K562 (cell line): ENCODE data around the gene DPEP1. TPM values are rescaled to one million over a fixed set of nuclear protein-coding genes. Genes with fewer than 3 reads are reported as not detected.

Experiments
- HMGN3 ChIP-seq: IDR thresholded peaks from 2 replicates; pipeline ENCODE4 v1.6.1; 2011; ENCODE audit warnings: borderline replicate concordance, low read depth, mild to moderate bottlenecking, mixed read lengths, low read length; ENCODE audit not compliant: insufficient read length; ENCODE audit errors: extremely low read depth
- ZNF77 ChIP-seq: fragments of 250-450 bp; sonication (Bioruptor Pico); IDR thresholded peaks from 2 replicates; pipeline ENCODE4 v1.5.0; 2020
- polyA plus RNA-seq, 8 experiments: library from polyadenylated mRNA; depleted of rRNA in 4 of 8; stranded (reverse) in 5 of 8; unstranded in 3 of 8; fragments of >200 nt; fragmentation: Nextera tagmentation in 2 of 8; fragmentation: Illumina TruSeq in 1 of 8; extraction: Ambion mirVana in 2 of 8; extraction: Trizol in 1 of 8; gene quantifications; 2 replicates each; pipeline versions ENCODE4 v1.2.1 to v1.2.3, GENCODE V29; 2011 to 2014; ENCODE audit warnings: inconsistent platforms in 1 of 8, missing spikeins in 1 of 8
- total RNA-seq, 7 experiments: library from RNA; depleted of rRNA in 6 of 7; stranded (reverse); fragments of >200 nt in 6 of 7; fragmentation: Illumina TruSeq in 2 of 7; extraction: Trizol in 2 of 7; gene quantifications; 2 replicates each; pipeline versions ENCODE4 v1.2.1 to v1.2.3, GENCODE V29; 2011 to 2021; ENCODE audit warnings: low replicate concordance in 1 of 7
- TF ChIP-seq, protein P1 (sequence below), 2 experiments: fragments of 450-650 bp; IDR thresholded peaks; 2 replicates each; pipeline ENCODE4 v1.6.1; 2016; ENCODE audit warnings: mild to moderate bottlenecking in 2 of 2, borderline replicate concordance in 1 of 2, low read depth in 1 of 2, moderate library complexity in 1 of 2
- TF ChIP-seq, protein P2 (sequence below): fragments of 450-650 bp; IDR thresholded peaks from 2 replicates; pipeline ENCODE4 v1.6.1; 2016; ENCODE audit warnings: mild to moderate bottlenecking, moderate library complexity

The DPEP1 gene
- total and polyA plus RNA-seq, 9 of the 15 experiments (the other 6 are each of a cell fraction or from before 2014, with no cell fraction given): 0.14 to 0.31 (median 0.20) TPM; not detected in 6

DNA sequence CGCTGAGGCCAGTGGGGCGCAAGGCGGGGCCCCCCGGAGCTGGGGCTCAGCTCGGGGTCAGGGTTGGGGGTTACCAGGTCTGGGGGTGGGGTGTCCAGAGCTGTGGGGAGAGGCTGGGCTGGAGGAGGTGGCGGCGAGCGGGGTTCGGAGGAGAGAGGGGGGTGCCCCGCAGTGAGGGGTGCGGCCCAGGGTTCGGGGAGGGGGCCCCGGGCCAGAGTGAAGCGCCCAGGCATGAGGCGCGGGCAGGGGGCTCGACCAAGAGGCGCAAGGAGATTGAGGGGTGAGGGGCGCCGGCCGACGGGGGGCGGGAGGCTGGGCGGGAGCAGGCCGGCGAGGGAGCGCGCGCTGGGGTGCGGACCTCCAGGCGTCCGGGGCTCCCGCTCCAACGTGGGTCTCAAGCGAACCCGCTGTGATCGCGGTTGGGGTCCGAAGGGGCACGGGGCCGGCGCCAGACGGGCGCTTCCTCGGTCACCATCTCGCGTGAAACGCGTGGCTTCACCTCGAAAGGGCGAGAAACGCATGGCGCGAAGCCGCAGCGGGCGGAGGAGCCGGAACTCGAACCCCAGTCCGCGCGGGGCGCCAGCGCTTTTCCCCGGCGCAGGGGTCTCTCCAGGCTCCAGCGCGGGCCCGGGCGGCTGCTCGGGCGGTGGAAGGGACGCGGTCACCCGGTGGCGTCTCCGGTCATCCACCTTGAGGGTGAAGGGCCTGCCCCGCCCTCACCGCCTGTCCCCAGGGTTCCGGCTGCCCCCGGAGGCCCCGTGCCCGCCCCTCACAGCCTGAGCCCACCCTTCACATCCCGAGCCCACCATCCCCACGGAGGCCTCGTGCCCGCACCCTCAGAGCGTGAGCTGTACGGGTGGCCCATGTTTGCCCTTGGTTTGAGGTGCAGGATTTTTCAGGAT, 37.0 kb upstream of the DPEP1 start (continued):
- TF ChIP-seq, protein P1, sequence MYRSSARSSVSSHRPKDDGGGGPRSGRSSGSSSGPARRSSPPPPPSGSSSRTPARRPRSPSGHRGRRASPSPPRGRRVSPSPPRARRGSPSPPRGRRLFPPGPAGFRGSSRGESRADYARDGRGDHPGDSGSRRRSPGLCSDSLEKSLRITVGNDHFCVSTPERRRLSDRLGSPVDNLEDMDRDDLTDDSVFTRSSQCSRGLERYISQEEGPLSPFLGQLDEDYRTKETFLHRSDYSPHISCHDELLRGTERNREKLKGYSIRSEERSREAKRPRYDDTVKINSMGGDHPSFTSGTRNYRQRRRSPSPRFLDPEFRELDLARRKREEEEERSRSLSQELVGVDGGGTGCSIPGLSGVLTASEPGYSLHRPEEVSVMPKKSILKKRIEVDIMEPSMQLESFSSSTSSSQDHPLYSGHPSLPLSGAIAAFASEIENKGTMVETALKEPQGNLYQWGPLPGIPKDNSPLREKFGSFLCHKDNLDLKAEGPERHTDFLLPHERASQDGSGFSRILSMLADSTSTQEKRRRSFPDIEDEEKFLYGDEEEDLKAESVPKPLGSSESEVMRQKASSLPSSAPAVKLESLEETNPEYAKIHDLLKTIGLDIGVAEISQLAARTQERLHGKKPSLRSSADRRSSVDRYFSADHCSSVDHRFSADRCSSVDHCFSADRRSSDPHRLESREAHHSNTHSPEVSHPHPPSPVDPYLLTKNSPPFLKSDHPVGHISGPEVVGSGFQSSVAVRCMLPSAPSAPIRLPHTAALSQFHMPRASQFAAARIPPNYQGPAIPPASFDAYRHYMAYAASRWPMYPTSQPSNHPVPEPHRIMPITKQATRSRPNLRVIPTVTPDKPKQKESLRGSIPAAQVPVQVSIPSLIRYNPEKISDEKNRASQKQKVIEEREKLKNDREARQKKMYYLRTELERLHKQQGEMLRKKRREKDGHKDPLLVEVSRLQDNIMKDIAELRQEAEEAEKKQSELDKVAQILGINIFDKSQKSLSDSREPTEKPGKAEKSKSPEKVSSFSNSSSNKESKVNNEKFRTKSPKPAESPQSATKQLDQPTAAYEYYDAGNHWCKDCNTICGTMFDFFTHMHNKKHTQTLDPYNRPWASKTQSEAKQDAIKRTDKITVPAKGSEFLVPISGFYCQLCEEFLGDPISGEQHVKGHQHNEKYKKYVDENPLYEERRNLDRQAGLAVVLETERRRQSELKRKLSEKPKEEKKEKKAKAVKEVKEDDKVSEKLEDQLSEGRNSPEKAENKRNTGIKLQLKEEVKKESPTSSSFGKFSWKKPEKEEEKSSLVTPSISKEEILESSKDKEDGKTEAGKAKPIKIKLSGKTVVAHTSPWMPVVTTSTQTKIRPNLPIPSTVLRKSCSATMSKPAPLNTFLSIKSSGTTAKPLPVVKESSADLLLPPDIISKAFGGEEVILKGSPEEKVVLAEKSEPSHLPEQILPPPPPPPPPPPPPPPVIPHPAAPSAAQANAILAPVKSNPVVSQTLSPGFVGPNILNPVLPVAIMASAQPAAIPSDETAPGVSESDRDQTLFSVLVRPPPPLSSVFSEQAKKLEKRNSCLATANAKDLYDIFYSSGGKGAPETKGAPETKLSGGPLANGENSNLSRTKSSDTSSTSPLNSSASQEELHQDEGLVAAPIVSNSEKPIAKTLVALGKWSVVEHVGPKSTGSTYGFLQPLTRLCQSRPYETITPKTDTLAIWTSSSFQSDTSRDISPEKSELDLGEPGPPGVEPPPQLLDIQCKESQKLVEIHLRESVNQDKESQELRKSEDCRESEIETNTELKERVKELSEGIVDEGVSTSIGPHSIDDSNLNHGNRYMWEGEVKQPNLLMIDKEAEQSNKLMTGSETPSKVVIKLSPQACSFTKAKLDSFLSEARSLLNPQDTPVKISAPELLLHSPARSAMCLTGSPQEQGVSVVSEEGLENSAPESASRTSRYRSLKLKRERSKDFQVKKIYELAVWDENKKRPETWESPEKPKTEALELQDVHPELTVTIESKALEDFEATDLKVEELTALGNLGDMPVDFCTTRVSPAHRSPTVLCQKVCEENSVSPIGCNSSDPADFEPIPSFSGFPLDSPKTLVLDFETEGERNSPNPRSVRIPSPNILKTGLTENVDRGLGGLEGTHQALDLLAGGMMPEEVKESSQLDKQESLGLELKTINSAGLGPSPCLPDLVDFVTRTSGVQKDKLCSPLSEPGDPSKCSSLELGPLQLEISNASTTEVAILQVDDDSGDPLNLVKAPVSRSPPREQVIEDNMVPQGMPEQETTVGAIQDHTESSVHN (IDR thresholded peaks at IDR 0.05; ENCODE audit: borderline replicate concordance in 1 of 2, low read depth in 1 of 2): no peak
- TF ChIP-seq HMGN3: peak; percentile 49
- no peak for TF ChIP-seq ZNF77
- TF ChIP-seq, protein P2, sequence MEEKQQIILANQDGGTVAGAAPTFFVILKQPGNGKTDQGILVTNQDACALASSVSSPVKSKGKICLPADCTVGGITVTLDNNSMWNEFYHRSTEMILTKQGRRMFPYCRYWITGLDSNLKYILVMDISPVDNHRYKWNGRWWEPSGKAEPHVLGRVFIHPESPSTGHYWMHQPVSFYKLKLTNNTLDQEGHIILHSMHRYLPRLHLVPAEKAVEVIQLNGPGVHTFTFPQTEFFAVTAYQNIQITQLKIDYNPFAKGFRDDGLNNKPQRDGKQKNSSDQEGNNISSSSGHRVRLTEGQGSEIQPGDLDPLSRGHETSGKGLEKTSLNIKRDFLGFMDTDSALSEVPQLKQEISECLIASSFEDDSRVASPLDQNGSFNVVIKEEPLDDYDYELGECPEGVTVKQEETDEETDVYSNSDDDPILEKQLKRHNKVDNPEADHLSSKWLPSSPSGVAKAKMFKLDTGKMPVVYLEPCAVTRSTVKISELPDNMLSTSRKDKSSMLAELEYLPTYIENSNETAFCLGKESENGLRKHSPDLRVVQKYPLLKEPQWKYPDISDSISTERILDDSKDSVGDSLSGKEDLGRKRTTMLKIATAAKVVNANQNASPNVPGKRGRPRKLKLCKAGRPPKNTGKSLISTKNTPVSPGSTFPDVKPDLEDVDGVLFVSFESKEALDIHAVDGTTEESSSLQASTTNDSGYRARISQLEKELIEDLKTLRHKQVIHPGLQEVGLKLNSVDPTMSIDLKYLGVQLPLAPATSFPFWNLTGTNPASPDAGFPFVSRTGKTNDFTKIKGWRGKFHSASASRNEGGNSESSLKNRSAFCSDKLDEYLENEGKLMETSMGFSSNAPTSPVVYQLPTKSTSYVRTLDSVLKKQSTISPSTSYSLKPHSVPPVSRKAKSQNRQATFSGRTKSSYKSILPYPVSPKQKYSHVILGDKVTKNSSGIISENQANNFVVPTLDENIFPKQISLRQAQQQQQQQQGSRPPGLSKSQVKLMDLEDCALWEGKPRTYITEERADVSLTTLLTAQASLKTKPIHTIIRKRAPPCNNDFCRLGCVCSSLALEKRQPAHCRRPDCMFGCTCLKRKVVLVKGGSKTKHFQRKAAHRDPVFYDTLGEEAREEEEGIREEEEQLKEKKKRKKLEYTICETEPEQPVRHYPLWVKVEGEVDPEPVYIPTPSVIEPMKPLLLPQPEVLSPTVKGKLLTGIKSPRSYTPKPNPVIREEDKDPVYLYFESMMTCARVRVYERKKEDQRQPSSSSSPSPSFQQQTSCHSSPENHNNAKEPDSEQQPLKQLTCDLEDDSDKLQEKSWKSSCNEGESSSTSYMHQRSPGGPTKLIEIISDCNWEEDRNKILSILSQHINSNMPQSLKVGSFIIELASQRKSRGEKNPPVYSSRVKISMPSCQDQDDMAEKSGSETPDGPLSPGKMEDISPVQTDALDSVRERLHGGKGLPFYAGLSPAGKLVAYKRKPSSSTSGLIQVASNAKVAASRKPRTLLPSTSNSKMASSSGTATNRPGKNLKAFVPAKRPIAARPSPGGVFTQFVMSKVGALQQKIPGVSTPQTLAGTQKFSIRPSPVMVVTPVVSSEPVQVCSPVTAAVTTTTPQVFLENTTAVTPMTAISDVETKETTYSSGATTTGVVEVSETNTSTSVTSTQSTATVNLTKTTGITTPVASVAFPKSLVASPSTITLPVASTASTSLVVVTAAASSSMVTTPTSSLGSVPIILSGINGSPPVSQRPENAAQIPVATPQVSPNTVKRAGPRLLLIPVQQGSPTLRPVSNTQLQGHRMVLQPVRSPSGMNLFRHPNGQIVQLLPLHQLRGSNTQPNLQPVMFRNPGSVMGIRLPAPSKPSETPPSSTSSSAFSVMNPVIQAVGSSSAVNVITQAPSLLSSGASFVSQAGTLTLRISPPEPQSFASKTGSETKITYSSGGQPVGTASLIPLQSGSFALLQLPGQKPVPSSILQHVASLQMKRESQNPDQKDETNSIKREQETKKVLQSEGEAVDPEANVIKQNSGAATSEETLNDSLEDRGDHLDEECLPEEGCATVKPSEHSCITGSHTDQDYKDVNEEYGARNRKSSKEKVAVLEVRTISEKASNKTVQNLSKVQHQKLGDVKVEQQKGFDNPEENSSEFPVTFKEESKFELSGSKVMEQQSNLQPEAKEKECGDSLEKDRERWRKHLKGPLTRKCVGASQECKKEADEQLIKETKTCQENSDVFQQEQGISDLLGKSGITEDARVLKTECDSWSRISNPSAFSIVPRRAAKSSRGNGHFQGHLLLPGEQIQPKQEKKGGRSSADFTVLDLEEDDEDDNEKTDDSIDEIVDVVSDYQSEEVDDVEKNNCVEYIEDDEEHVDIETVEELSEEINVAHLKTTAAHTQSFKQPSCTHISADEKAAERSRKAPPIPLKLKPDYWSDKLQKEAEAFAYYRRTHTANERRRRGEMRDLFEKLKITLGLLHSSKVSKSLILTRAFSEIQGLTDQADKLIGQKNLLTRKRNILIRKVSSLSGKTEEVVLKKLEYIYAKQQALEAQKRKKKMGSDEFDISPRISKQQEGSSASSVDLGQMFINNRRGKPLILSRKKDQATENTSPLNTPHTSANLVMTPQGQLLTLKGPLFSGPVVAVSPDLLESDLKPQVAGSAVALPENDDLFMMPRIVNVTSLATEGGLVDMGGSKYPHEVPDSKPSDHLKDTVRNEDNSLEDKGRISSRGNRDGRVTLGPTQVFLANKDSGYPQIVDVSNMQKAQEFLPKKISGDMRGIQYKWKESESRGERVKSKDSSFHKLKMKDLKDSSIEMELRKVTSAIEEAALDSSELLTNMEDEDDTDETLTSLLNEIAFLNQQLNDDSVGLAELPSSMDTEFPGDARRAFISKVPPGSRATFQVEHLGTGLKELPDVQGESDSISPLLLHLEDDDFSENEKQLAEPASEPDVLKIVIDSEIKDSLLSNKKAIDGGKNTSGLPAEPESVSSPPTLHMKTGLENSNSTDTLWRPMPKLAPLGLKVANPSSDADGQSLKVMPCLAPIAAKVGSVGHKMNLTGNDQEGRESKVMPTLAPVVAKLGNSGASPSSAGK: peak; percentile 81
